Fibroblast of mammary gland (primary cell): Measurements from ENCODE around the gene MALAT1.
"Not testable (repeated sequence)": the region's sequence is repeated elsewhere in the genome, so short reads cannot be mapped to it uniquely, and the experiment has no call there.

ENCODE experiments used
- DNase-seq: peaks from one replicate; pipeline ENCODE4 v3.0.0-alpha.2; 2010; ENCODE audit warnings: low read depth
- H3K4me3 ChIP-seq: 2 replicates; pipeline ENCODE4 v1.5.1; 2011; ENCODE audit warnings: low read depth, mild to moderate bottlenecking, low read length, moderate library complexity; ENCODE audit not compliant: control insufficient read depth
- CTCF ChIP-seq: conservative IDR thresholded peaks from 2 replicates; pipeline ENCODE4 v1.5.1; 2011; ENCODE audit warnings: low read depth, low read length, inconsistent platforms; ENCODE audit not compliant: control insufficient read depth, insufficient read depth

MALAT1 gene

GRCh38 chr11:65498977-65499712 is at the start of gene MALAT1:
TSS of gene MALAT1 (plus strand) at chr11:65499045.
- peak within 1 kb of the TSS; percentile 91 for H3K4me3 ChIP-seq
- peak; percentile 93 for DNase-seq
- TF ChIP-seq CTCF, result no peak

GRCh38 chr11:65451301-65451700 is 47.5 kb upstream of the MALAT1 start:
- not testable (repeated sequence) for DNase-seq, H3K4me3 ChIP-seq

DNA sequence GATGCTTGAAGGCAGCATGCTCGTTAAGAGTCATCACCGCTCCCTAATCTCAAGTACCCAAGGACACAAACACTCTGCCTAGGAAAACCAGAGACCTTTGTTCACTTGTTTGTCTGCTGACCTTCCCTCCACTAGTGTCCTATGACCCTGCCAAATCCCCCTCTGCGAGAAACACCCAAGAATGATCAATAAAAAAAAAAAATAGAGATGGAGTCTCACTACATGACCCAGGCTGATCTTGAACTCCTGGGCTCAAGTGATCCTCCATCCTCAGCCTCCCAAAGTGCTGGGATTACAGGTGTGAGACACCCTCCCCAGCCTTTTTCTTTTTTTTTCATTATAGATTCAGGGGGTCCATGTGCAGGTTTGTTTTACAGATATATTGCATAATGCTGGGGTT is 46.6 kb upstream of the MALAT1 start:
- H3K4me3 ChIP-seq, DNase-seq: not testable (repeated sequence)

DNA sequence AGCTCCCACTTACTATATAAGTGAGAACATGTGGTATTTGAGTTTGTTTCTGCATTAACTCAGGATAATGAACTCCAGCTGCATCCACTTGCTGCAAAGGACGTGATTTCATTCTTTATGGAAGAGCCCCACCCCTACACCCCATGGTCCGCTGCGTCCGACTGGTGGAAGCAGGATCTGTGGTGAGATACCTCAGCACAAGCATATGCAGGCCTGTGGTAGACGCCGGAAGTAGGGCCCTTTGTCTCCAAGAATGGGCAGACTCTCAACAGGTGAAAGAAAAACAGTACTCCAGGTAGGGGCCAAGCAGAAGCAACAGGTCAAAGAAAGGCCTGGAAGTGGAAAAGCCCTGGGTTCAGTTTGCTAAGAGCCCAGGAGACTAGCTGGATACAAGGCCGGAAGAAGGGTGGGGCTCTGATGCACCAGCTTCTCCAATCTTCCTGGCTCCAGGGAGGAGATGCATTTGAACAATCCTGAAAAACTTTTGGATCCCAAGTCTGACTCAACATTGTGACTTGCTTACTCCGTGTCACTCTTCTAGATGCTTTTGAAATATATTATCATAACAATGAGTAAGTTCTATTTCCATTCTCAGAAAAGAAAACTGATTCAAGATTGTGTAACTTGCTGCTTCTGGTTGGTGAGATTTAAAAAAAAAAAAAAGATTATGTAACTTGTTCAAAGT is 45.9 kb upstream of the MALAT1 start:
- no peak overlapping the region for H3K4me3 ChIP-seq
- peak; percentile 96 for DNase-seq
- no peak for TF ChIP-seq CTCF

DNA sequence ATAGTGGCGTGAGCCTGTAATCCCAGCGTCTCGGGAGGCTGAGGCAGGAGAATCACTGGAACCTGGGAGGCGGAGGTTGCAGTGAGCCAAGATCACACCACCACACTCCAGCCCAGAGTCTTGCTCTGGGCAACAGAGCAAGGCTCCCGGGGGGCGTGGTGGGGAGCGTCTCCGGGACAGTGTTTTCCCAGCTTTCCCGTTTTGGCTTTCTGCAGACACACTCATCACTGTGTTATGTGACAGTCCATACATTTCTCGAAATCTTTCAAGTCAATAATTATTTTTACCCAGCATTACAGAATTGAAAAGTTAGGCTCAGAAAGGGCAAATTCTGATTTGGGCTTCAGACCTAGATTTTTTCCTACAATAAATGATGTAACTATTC is 44.5 kb upstream of the MALAT1 start:
- no peak for TF ChIP-seq CTCF
- DNase-seq, result peak; percentile 84
- H3K4me3 ChIP-seq, result peak overlapping the region; percentile 78

GRCh38 chr11:65454696-65455456 is 44.0 kb upstream of the MALAT1 start:
- peak; percentile 89 for DNase-seq
- no peak for TF ChIP-seq CTCF
- peak overlapping the region; percentile 78 for H3K4me3 ChIP-seq

- no peak for TF ChIP-seq CTCF
- DNase-seq, result peak; percentile 41
- peak overlapping the region; percentile 78 for H3K4me3 ChIP-seq
Observed at GRCh38 chr11:65456418-65456817, 42.4 kb upstream of the MALAT1 start.
